SU-DHL-6 (cell line): ENCODE data around the gene POLA2.

Experiments used
- H2AFZ ChIP-seq: fragments of 200-600 bp; sonication (generic); 2 replicates; pipeline ENCODE4 v1.6.1; 2014; ENCODE audit warnings: low read depth, mild to moderate bottlenecking, moderate library complexity, mixed read lengths, antibody characterized with exemption, low read length; ENCODE audit not compliant: severe bottlenecking
- H3F3A ChIP-seq: fragments of 200-600 bp; shearing (Covaris generic); 2 replicates; pipeline ENCODE4 v1.6.0; 2016; ENCODE audit warnings: antibody characterized with exemption, mild to moderate bottlenecking; ENCODE audit not compliant: insufficient read depth
- H3K27ac ChIP-seq: fragments of 200-600 bp; sonication (generic); 2 replicates; pipeline ENCODE4 v1.5.1; 2016; ENCODE audit warnings: low read depth, mild to moderate bottlenecking, low read length, moderate library complexity, mixed read lengths
- H3K27me3 ChIP-seq: fragments of 200-600 bp; sonication (generic), shearing (Covaris generic); 2 replicates; pipeline ENCODE4 v1.6.0; 2014; ENCODE audit warnings: mild to moderate bottlenecking, low read length
- H3K36me3 ChIP-seq: fragments of 200-600 bp; sonication (generic); 2 replicates; pipeline ENCODE4 v1.6.1; 2014; ENCODE audit warnings: mild to moderate bottlenecking, low read length, mixed read lengths
- H3K4me2 ChIP-seq: fragments of 300-600, 200-600 bp; shearing (Covaris generic), sonication (generic); 2 replicates; pipeline ENCODE4 v1.6.0; 2014; ENCODE audit warnings: low read length, low read depth, mild to moderate bottlenecking; ENCODE audit not compliant: poor library complexity, severe bottlenecking
- H3K4me3 ChIP-seq: fragments of 200-600 bp; sonication (generic); 2 replicates; pipeline ENCODE4 v1.5.1; 2014; ENCODE audit warnings: antibody characterized with exemption, low read length, mild to moderate bottlenecking, mixed read lengths; ENCODE audit not compliant: insufficient read depth, poor library complexity, severe bottlenecking
- H3K79me2 ChIP-seq: fragments of 200-600 bp; sonication (generic); 2 replicates; pipeline ENCODE4 v1.6.1; 2014; ENCODE audit warnings: mild to moderate bottlenecking, low read length, moderate library complexity; ENCODE audit not compliant: insufficient read depth
- H3K9ac ChIP-seq: fragments of 200-600 bp; sonication (generic); 2 replicates; pipeline ENCODE4 v1.7.0; 2014; ENCODE audit warnings: mild to moderate bottlenecking, low read length
- H3K9me2 ChIP-seq: fragments of 200-600 bp; sonication (generic); replicated peaks from 2 replicates; pipeline ENCODE4 v1.6.1; 2014; ENCODE audit warnings: low read length; ENCODE audit not compliant: insufficient read depth
- H3K9me3 ChIP-seq: fragments of 200-600 bp; sonication (generic); 2 replicates; pipeline ENCODE4 v1.6.1; 2014; ENCODE audit warnings: low read length, mixed read lengths; ENCODE audit not compliant: insufficient read depth
- H4K20me1 ChIP-seq: fragments of 200-600 bp; sonication (generic); 2 replicates; pipeline ENCODE4 v1.6.1; 2014; ENCODE audit warnings: low read depth, mild to moderate bottlenecking, antibody characterized with exemption, low read length, moderate library complexity, mixed read lengths
- CTCF ChIP-seq: fragments of 200-600 bp; sonication (generic); IDR thresholded peaks from one replicate; pipeline ENCODE4 v1.5.1; 2017; ENCODE audit warnings: antibody characterized with exemption, mild to moderate bottlenecking, low read length, moderate library complexity; ENCODE audit not compliant: insufficient read depth, poor library complexity, severe bottlenecking
- EZH2phosphoT487 ChIP-seq: fragments of 200-600 bp; sonication (generic), shearing (Covaris generic); conservative IDR thresholded peaks from 2 replicates; pipeline ENCODE4 v1.6.1; 2018; ENCODE audit warnings: mild to moderate bottlenecking, antibody characterized with exemption, low read length, moderate library complexity, mixed read lengths

POLA2 gene

GRCh38 chr11:65293909-65294381 lies 32.2 kb downstream of the POLA2 start:
- Histone ChIP-seq H3K4me2 (no peak overlapping the region), H3K27me3 (no peaks in the 10 kb centered on the region), H3K9ac (no peak overlapping the region), H4K20me1 (no peaks in the 10 kb centered on the region), H3F3A (no peaks in the 10 kb centered on the region), H3K9me3 (no peaks in the 10 kb centered on the region), H3K9me2 (no peaks in the 10 kb centered on the region), H2AFZ (no peak overlapping the region), H3K36me3 (peaks cover 7% of the 10 kb centered on the region; the same call in 1 of the 2 replicates), H3K4me3 (no peak overlapping the region), H3K27ac (no peak overlapping the region), H3K79me2 (no peaks in the 10 kb centered on the region)
- TF ChIP-seq CTCF, result no peak
- TF ChIP-seq EZH2phosphoT487, result no peak

- peaks cover 7% of the 10 kb centered on the region; the same call in 1 of the 2 replicates for H3K36me3 ChIP-seq
- H3K27ac ChIP-seq, result no peak overlapping the region
- no peak overlapping the region for H3K4me3 ChIP-seq
- TF ChIP-seq EZH2phosphoT487 (no peak), CTCF (no peak)
- no peak overlapping the region for H2AFZ ChIP-seq
- no peaks in the 10 kb centered on the region for H3K9me3 ChIP-seq
- no peaks in the 10 kb centered on the region for H3K27me3 ChIP-seq
- H3K79me2 ChIP-seq, result no peaks in the 10 kb centered on the region
- no peaks in the 10 kb centered on the region for H3F3A ChIP-seq
- no peak overlapping the region for H3K4me2 ChIP-seq
- H3K9ac ChIP-seq, result no peak overlapping the region
- no peaks in the 10 kb centered on the region for H4K20me1 ChIP-seq
- no peaks in the 10 kb centered on the region for H3K9me2 ChIP-seq
These were observed 33.2 kb downstream of the POLA2 start for GRCh38 chr11:65295001-65295400.

- no peaks in the 10 kb centered on the region for H3K79me2 ChIP-seq
- H3K9me2 ChIP-seq, result no peaks in the 10 kb centered on the region
- H3K4me2 ChIP-seq, result no peak overlapping the region
- H4K20me1 ChIP-seq, result no peaks in the 10 kb centered on the region
- TF ChIP-seq EZH2phosphoT487 (no peak), CTCF (no peak)
- no peaks in the 10 kb centered on the region for H3F3A ChIP-seq
- no peak overlapping the region for H3K27ac ChIP-seq
- peaks cover 7% of the 10 kb centered on the region; the same call in 1 of the 2 replicates for H3K36me3 ChIP-seq
- no peak overlapping the region for H2AFZ ChIP-seq
- H3K4me3 ChIP-seq, result no peak overlapping the region
- no peak overlapping the region for H3K9ac ChIP-seq
- H3K9me3 ChIP-seq, result no peaks in the 10 kb centered on the region
- no peaks in the 10 kb centered on the region for H3K27me3 ChIP-seq
These were observed 34.0 kb downstream of the POLA2 start for GRCh38 chr11:65295571-65296341.
